ENCODE data around the gene TEX14. TPM values are rescaled to one million over a fixed set of nuclear protein-coding genes. Genes with fewer than 3 reads are reported as not detected.

The TEX14 gene
- polyA plus RNA-seq, 3 donors: 0.25 TPM; not detected in 2

DNA sequence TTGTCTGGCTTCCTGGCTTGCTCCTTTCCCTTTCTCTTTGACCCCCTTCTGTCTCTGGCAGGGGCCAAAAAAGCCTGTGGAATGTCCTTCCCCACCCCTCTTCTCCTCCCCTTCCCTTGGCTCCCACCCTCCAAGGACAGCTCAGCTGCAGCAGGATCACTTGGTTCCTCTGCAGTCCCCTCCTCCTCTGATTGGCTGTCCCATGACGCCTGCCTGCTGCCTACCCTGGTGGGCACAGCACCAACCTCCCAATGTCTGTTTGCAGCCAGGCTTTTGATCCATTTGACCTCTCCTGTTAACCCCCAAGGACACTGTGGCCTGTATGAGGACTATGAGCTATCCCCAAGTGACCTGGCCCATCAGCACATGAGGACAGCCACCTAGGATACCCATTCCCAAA is 162.6 kb downstream of the TEX14 start:
- Histone ChIP-seq H3K9ac (ENCODE audit: insufficient read depth, low read length, poor library complexity, severe bottlenecking) (no peak overlapping the region), H3K27me3 (ENCODE audit: control insufficient read depth in 2 of 2, insufficient read depth in 2 of 2, low read length in 2 of 2) (peaks cover 4 to 31% of the 10 kb centered on the region in 2 donors)
- WGBS (ENCODE audit: insufficient coverage): 57% methylated on average over 1 of the region's 1 CpG

DNA sequence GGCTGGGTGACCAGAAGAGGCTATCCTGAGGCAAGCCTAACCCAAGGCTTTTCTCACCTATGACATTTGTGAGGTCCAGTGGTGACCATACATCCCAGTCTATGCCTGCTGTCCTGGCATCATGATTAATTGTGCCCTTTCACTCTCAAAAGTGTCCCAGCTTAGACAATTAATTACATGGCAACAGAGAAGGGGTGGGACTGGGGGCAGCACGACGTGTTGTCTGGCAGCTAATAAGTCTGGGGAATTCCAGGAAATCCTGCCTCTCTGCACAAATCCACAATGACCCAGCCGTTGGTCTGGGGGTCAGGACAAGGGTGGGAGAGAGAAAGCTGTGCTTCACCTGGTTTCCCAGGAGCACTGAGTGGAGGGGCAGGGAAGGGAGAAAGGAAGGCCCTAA is 163.4 kb downstream of the TEX14 start:
- TF ChIP-seq, protein P1, sequence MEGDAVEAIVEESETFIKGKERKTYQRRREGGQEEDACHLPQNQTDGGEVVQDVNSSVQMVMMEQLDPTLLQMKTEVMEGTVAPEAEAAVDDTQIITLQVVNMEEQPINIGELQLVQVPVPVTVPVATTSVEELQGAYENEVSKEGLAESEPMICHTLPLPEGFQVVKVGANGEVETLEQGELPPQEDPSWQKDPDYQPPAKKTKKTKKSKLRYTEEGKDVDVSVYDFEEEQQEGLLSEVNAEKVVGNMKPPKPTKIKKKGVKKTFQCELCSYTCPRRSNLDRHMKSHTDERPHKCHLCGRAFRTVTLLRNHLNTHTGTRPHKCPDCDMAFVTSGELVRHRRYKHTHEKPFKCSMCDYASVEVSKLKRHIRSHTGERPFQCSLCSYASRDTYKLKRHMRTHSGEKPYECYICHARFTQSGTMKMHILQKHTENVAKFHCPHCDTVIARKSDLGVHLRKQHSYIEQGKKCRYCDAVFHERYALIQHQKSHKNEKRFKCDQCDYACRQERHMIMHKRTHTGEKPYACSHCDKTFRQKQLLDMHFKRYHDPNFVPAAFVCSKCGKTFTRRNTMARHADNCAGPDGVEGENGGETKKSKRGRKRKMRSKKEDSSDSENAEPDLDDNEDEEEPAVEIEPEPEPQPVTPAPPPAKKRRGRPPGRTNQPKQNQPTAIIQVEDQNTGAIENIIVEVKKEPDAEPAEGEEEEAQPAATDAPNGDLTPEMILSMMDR (IDR thresholded peaks at IDR 0.05): no peak
- H3K4me1 Mint-ChIP-seq: peaks cover 36% of the 10 kb centered on the region
- intact Hi-C loops (cut with micrococcal nuclease): loop anchor here in 1 of 2 donors (10.0 kb wide), 1 partner anchor 56 kb away; no protein-coding TSS in a partner anchor

More for the DNA sequence above, 162.6 kb downstream of the TEX14 start:
- H3K9me3 Mint-ChIP-seq: peaks cover 0 to 2% (median 0%) of the 10 kb centered on the region in 7 donors
- no peaks in the 10 kb centered on the region for H3K36me3 ChIP-seq (replicated peaks in 1 of 2; ENCODE audit: control insufficient read depth in 1 of 2, insufficient read depth in 2 of 2, low read length in 2 of 2)
- no peak for DNase-seq
- no peak overlapping the region for H3K4me2 ChIP-seq (replicated peaks; ENCODE audit: extremely low read depth, low read length, poor library complexity, severe bottlenecking)
- no peak overlapping the region for H2AFZ ChIP-seq (ENCODE audit: insufficient read depth, low read depth, low read length, poor library complexity, severe bottlenecking)
- no peaks in the 10 kb centered on the region for H3K79me2 ChIP-seq (ENCODE audit: insufficient read depth, low read length)
- H3K36me3 Mint-ChIP-seq: peaks cover 2 to 14% of the 10 kb centered on the region in 2 donors
- TF ChIP-seq, protein P1 (IDR thresholded peaks at IDR 0.05): no peak
- intact Hi-C loops (cut with micrococcal nuclease): loop anchor here in 1 of 2 donors (10.0 kb wide), 1 partner anchor 56 kb away; no protein-coding TSS in a partner anchor
- peaks cover 39 to 48% (median 40%) of the 10 kb centered on the region in 3 donors for H3K27me3 Mint-ChIP-seq (ENCODE audit: low read depth in 3 of 3)
- H3K4me3 ChIP-seq (replicated peaks in 1 of 3; ENCODE audit: low read depth in 2 of 3, low read length in 3 of 3): no peak overlapping the region
- no peak overlapping the region for H3K27ac Mint-ChIP-seq
- no peaks in the 10 kb centered on the region for H4K20me1 ChIP-seq (ENCODE audit: insufficient read depth, low read length)
- peaks cover 44% of the 10 kb centered on the region for H3K4me1 Mint-ChIP-seq
- H3K4me3 Mint-ChIP-seq: peak overlapping the region in 1 of 2 donors; percentile 78
- H3K27ac ChIP-seq (ENCODE audit: low read depth in 1 of 2, low read length in 2 of 2): no peak overlapping the region
- H3K4me1 ChIP-seq (ENCODE audit: control insufficient read depth in 1 of 2, insufficient read depth in 2 of 2, low read length in 2 of 2): peaks cover 37 to 45% of the 10 kb centered on the region in 2 donors
- no peaks in the 10 kb centered on the region for H3K9me3 ChIP-seq (replicated peaks in 1 of 2; ENCODE audit: control insufficient read depth in 1 of 2, insufficient read depth in 1 of 2, low read length in 2 of 2)

More for the DNA sequence above, 163.4 kb downstream of the TEX14 start:
- H3K79me2 ChIP-seq (ENCODE audit: insufficient read depth, low read length): no peaks in the 10 kb centered on the region
- no peak overlapping the region for H2AFZ ChIP-seq (ENCODE audit: insufficient read depth, low read depth, low read length, poor library complexity, severe bottlenecking)
- no peak for DNase-seq
- H3K4me2 ChIP-seq (replicated peaks; ENCODE audit: extremely low read depth, low read length, poor library complexity, severe bottlenecking): no peak overlapping the region
- peaks cover 39 to 52% (median 40%) of the 10 kb centered on the region in 3 donors for H3K27me3 Mint-ChIP-seq (ENCODE audit: low read depth in 3 of 3)
- no peak overlapping the region for H3K4me3 ChIP-seq (replicated peaks in 1 of 3; ENCODE audit: low read depth in 2 of 3, low read length in 3 of 3)
- peaks cover 4 to 31% of the 10 kb centered on the region in 2 donors for H3K27me3 ChIP-seq (ENCODE audit: control insufficient read depth in 2 of 2, insufficient read depth in 2 of 2, low read length in 2 of 2)
- H3K4me3 Mint-ChIP-seq: no peak overlapping the region
- H3K4me1 ChIP-seq (ENCODE audit: control insufficient read depth in 1 of 2, insufficient read depth in 2 of 2, low read length in 2 of 2): peaks cover 28 to 36% of the 10 kb centered on the region in 2 donors
- H3K27ac ChIP-seq (ENCODE audit: low read depth in 1 of 2, low read length in 2 of 2): no peak overlapping the region
- no peak overlapping the region for H3K27ac Mint-ChIP-seq
- H3K36me3 ChIP-seq (replicated peaks in 1 of 2; ENCODE audit: control insufficient read depth in 1 of 2, insufficient read depth in 2 of 2, low read length in 2 of 2): no peaks in the 10 kb centered on the region
- H3K9me3 ChIP-seq (replicated peaks in 1 of 2; ENCODE audit: control insufficient read depth in 1 of 2, insufficient read depth in 1 of 2, low read length in 2 of 2): no peaks in the 10 kb centered on the region
- H3K9me3 Mint-ChIP-seq: peaks cover 0 to 2% (median 0%) of the 10 kb centered on the region in 7 donors
- H3K36me3 Mint-ChIP-seq: peaks cover 0 to 13% of the 10 kb centered on the region in 2 donors
- H3K9ac ChIP-seq (ENCODE audit: insufficient read depth, low read length, poor library complexity, severe bottlenecking): no peak overlapping the region
- H4K20me1 ChIP-seq (ENCODE audit: insufficient read depth, low read length): no peaks in the 10 kb centered on the region
- no CpG with 5 or more reads among the region's 3 CpGs for WGBS (ENCODE audit: insufficient coverage)
